Measurements from ENCODE around the gene FLAD1.
"Not testable (repeated sequence)": the region's sequence is repeated elsewhere in the genome, so short reads cannot be mapped to it uniquely, and the experiment has no call there.

The FLAD1 gene

DNA sequence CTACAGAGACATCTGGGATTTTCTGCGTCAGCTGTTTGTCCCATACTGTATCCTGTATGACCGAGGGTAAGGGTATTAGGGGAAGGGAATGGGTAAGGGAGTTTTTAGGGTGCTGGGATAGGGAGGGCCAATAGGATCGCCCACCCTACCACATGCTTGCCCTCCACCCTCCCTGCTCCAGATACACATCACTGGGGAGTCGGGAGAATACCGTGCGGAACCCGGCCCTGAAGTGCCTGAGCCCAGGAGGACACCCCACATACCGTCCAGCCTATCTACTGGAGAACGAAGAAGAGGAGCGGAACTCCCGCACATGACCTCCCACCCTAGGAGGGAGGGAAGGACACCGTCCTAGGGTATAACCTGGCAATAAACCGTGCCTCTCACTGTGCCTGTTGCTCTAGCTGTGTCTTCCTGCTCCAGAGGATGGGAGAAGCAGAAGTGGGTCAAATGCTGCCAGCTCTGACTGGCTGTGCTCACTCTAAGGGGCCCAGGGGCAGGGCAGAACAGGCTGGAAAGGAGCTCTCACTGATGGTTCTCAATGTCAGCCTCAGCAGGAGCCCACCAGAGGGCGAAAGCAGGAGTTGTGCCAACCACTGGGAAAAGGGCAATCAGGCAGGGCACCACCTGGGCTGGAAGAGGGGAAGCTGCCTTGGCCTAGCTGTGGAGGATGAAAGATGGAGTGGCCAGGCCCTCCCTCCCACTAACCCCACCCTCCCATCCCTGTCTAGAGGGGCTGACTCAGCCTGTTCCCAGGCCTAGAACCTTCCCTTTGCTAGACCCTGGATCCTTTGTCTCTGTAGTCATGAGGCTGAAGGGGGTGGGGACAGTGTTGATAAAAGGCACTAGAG lies 9.8 kb downstream of the FLAD1 start:
- no peak for DNase-seq (ENCODE audit: low read depth)

DNA sequence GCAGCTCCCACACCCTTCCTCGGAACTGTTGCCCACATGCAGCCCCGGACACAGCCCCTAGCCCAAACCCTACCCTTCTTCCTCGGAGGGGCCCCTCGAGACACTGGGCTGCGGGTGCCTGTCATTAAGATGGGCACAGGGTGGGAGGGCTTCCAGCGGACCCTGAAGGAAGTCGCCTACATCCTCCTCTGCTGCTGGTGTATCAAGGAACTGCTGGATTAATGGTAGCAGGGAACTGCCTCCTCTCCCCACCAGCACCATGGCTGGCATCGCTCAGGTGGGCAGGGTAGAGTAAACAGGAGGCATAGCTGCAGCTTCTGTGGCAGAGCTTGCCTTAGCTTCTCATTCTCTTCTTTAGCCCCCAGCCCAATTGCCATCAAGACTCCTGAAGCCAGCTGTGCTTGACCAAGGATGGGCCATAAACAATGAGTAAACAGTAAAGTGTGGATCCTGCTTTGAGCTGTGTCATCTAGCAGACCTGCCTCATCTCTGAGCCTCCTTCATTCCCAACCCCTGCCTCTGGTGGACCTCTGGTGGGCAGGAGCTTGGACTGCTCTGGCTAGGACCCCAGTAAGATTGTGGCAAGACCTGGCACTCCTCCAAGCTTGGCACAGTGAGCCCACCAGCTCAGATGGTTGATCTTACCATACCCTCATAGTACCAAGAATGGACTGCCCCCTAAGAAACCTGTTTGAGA lies 10.6 kb downstream of the FLAD1 start, which contains the start of gene LENEP:
Gene LENEP, plus strand, starts transcription at position 15 of the 697 bp plus-strand sequence. Its CDS starts 22 bp downstream, at position 37.
- DNase-seq (ENCODE audit: low read depth): no peak

DNA sequence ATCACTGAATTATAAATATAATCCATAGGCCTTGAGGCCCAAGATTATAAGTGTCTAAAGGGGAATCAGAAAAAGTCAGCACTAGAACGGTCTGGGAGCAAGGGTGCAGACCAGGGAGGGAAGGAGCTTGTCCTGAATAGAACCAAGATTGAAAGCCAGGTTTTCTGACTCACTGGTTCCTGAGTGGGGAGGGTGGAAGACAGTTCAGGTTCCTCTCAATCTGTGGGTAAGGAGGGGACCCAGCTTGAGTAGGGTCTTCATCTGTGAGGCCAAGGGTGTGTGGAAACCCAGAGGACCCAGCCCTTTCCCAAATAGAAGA lies 11.1 kb downstream of the FLAD1 start:
- DNase-seq (ENCODE audit: low read depth): no peak

- no peak for DNase-seq (ENCODE audit: low read depth)
Observed at GRCh38 chr1:154994591-154994990, 11.4 kb downstream of the FLAD1 start.

- not testable (repeated sequence) for DNase-seq (ENCODE audit: low read depth)
Observed at GRCh38 chr1:154995301-154995983, 12.3 kb downstream of the FLAD1 start.

GRCh38 chr1:154996966-154997701 lies 14.0 kb downstream of the FLAD1 start:
- no peak for DNase-seq (ENCODE audit: low read depth)

DNA sequence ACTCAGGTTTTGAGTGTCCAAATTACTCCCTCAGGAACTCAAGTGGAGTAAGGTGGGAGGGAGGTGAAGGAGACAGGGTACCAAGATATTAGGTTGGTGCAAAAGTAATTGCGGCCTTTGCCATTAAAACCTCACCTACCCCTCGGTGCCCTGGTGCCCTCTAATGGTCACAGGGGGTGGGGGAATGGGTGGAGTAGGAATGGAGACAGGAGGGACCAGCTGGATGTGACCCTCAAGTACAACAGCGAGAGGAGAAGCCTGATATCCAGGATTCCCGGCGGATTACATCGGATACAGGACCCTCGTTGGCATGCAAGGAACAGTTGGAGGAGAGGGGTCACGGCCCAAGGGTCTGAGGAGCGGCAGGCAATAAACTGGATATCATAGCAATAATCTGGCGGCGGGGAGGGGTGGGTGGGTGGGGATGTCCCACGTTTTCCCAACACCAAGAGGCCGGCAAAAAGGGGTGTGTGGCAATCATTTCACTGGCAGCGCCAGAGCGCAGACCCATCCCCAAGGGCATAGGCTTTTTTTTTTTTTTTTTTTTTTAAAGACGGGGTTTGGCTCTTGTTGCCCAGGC lies 15.1 kb downstream of the FLAD1 start:
- DNase-seq (ENCODE audit: low read depth): no peak

DNA sequence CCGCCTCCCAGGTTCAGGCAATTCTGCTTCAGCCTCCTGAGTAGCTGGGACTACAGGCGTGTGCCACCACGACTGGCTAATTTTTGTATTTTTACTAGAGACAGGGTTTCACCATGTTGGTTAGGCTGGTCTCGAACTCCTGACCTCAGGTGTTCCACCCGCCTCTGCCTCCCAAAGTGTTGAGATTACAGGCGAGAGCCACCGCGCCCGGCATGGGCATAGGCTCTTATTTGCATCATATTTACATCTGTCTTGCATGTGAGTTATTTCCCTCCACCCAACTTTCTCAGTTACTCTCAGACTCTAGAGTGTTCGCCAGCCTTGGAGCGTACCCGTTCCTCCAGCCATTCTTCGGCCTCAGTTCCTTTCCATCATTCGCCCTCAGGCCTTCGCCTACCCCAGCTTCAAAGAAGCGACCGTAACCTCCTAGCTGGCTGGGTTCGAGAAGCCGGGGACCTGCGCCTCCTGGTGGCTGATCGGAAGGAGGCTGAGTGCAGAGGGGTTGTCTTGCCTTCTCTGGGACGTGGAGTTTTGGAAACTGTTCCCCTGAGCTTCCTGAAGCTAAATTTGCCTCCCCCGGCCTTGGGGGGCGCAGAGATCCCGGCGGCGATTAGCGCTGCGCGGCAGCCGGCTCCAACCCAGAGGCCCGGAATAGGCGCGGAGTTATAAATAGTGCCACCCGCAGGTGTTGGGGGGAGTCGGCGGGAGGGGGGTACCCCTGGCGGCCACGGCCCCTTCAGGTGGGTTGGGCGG lies 15.8 kb downstream of the FLAD1 start:
- DNase-seq (ENCODE audit: low read depth): peak; percentile 81

DNA sequence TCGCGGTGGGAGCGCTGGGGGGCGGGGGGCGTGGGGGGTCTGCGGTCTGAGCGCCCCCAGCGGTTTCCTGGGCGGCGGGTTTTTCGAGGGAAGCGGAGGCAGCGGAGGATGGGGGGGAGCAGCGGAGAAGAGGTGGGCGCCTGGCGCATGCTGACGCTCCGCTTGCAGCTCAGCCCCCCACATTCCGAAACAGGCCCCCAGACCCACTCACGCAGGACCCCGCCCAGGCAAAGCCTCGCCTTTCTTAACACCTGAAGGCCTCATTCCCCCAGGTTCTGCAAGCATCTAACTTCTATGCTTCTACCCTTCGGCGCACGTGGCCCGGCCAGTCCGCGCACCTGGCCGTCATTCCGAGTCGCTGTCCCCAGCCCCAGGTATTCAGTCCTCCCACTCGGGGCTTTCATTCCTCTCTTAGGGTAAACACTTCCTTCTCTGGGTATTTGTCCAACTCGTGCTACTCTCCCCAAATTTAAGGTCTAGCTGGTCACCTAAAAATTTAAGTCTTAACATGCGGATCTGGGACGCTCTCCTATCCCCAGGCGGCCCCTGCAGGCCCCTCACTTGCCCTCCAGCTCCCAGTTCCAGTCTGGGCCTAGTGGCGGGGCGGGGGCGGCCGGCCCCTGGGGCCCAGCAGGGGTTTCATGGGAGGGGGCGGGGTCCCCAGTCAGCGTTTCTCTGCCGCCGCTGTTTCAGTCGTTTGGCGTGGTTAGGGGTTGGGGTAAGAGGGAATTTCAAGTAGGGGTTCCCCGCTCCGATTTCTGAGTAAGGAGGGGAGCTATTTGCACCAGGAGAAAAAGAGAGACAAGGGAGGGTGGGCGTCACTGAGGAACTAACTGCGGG lies 16.6 kb downstream of the FLAD1 start:
- peak; percentile 72 for DNase-seq (ENCODE audit: low read depth)

DNA sequence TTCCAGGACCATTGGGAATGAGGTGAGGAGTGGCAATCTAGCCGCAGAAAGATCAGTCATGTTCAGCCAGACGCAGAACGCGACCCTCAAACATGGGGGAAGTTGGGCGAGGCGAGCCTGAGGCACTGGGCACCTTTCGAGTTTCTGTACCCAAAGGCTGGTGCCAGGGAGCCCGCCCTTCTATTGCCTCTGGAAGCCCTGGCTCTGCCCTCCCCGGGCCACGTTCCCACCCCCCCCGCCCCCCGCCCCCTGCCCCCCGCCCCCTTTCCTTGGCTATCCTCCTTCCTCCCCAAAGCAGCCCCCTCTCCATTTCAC lies 17.2 kb downstream of the FLAD1 start:
- no peak for DNase-seq (ENCODE audit: low read depth)

DNA sequence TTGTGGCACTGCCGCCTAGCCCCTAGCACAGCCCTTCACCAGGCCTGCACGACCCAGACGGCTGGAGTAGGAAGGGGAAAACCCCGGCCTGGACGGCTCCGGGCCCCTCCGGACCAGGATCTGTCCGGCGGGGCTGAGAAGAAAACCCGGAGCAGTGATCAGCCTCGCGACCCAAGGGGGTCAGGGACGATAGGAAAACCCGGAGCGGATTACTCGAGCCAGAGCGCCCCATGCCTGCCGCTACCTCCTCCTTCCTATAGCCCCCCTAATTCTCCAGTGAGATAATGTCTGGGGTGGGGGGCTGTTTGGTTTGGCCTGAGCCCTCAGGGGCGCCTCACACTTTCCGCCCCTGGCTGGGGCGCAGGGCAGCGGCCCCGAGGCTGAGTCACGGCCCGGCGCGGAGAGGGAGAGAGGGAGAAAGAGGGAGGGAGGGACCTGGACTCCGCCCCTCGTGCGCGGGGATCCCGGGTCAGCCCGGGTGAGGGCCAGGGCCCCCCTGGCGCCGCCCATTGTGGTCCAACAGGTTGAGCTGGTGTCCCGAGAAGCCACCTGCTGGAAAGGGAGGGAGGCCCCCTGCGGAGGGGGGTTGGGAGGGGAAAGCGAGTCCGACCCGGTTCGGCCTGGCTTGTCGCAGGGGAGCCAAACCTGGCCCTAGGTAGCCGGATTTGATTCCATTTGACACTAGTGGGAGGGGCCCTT lies 17.7 kb downstream of the FLAD1 start:
- peak; percentile 85 for DNase-seq (ENCODE audit: low read depth)

DNA sequence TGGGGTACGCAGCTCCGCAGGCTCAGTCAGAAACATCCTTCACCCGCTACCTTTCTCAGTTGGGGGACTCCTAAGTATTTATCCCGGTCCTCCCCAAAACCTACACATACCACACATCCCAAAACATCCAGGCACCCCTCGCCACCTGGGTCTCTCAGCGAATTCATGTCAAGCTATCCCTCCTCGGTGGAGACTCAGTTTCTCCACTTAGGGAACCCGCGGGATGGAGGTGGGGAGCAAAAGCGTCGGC lies 18.2 kb downstream of the FLAD1 start:
- no peak for DNase-seq (ENCODE audit: low read depth)

DNA sequence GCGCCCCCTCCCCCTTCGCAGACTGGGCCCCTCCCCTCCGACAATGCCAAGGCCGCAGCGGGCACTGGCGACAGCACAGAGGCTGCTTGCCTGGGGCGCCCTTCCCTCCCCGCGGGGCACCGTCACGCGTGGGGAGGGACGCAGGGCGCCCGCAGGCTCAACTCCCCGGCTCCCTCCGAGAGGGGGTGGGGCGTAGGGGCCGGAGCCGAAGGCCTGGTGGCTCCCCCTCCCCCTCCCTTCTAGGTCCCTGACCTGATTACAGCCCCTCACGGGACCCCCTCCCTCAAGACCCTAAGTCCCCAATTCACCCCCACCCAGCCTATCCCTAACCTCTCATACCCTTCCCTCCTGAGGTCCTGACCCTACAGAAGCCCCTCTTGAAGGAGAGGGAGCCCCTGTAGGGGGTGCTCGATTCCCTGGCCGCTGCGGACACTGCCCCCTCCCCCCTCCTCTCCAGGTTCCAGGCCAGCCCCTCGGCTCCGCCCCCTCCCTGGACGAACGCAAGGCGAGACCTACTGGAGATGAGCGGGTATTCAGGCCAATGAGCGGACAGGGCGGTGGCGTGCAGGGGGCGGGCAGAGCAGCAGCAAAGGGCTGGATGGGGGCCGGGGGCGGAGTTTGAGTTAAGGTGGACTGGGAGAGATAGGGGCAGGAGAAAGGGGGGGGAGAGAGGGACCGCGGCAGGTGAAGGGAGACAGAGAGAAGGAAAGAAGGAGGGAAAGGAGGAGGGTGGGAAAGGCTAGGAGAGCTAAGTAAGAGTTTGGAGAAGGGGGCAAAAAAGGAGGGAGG lies 18.7 kb downstream of the FLAD1 start:
- DNase-seq (ENCODE audit: low read depth): peak; percentile 98

GRCh38 chr1:155002464-155003226 lies 19.5 kb downstream of the FLAD1 start, which contains the start of gene ZBTB7B:
ZBTB7B (plus strand) TSS chr1:155002802; CDS start chr1:155014661, 11,859 bp downstream.
- DNase-seq (ENCODE audit: low read depth): no peak

- DNase-seq (ENCODE audit: low read depth): no peak
Observed at GRCh38 chr1:155003227-155003765, 20.2 kb downstream of the FLAD1 start.

GRCh38 chr1:155003766-155004351 lies 20.7 kb downstream of the FLAD1 start:
- DNase-seq (ENCODE audit: low read depth): no peak

DNA sequence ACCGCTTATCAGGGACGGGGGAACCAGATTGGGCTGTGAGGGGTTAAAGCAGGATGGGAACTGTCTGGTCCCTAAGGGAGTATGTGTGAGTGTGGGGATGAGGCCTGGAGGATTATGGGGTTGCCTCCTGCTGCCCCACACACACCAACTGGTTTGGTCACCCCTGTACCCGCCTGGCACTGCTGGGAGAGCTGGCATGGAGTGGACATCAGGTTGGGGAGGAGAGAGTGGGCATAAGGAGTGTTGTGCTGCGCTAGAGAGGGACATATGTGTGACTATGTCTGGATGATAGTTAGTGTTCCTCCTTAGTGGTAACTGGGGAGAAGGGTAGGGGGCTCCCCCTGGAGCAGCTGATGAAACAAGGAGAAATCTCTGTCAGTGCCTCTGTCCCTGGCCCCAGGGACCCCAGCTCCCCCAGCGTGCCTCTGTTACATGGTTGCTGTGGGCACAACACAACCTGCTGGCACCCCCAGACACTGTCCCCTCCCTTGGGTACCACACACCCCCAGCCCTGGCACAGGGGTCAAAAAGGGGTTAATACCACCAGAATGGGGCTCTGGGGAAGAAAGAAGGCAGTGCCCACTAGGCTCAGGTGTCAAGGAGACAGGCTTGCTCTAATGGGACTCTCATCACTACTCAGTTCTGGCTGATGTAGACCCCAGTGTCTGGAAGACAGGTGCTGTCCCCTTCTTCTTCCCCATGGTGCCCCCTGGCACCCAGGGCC lies 21.4 kb downstream of the FLAD1 start:
- no peak for DNase-seq (ENCODE audit: low read depth)

Measured in activated T-cell treated with anti-CD3 and anti-CD28 coated beads for 48 hours (primary cell).